Measurements from ENCODE around the gene B3GNT8.
"Not testable (repeated sequence)": the region's sequence is repeated elsewhere in the genome, so short reads cannot be mapped to it uniquely, and the experiment has no call there.

The B3GNT8 gene

DNA sequence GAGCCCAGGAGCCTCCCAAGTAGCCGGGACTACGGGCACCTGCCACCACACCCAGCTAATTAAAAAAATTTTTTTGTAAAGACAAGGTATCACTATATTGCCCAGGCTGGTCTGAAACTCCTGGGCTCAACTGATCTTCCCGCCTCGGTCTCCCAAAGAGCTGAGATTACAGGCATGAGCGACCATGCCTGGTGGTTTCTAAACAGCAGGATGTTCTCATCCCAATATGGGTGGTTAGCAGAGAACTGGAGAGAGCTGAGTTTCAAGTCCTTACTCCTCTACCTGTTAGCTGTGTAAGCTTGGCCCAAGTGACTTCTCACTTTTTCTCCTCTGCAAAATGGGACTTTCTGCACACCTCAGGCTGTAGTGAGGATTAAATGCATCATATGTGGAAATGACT lies 42.8 kb downstream of the B3GNT8 start:
- DNase-seq = no peak

DNA sequence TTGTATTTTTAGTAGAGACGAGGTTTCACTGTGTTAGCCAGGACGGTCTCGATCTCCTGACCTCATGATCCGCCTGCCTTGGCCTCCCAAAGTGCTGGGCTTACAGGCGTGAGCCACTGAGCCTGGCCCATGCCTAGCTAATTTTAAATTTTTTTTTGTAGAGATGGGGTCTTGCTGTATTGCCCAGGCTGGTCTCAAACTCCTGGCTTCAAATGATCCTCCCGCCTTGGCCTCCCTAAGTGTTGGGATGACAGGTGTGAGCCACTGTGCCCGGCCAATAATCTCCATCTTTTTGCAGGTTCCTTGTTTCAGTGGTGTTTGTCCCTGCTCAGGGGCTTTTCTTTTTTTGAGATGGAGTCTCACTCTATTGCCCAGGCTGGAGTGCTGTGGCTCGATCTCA lies 45.6 kb downstream of the B3GNT8 start:
- DNase-seq = not testable (repeated sequence)

DNA sequence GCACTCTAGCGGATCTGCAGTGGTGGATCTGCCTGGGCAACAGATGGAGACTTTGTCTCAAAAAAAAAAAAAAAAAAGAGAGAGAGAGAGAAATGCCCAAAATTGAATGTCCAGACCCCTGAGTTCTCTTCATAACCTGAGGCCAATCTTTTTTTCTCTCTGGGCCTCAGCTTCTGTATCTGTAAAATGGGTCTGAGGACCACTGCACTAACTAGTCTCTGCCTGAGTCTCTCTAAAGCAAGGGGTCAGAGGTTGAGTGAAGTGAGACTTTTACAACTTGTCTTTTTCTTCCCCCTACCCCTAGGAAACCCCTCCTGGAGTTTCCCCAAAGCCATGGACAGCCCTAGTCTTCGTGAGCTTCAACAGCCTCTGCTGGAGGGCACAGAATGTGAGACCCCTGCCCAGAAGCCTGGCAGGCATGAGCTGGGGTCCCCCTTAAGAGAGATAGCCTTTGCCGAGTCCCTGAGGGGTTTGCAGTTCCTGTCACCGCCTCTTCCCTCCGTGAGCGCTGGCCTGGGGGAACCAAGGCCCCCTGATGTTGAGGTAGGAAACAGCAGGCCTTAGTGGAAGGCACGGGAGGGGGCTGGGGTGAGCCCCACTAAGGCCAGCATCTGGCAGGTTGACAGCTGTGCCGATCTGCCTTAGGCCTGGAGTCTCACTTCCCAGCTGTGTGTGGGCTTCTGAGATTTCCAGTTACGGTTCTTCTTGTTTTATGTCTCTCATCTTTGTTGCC lies 49.0 kb downstream of the B3GNT8 start:
- peak; percentile 27 for DNase-seq

DNA sequence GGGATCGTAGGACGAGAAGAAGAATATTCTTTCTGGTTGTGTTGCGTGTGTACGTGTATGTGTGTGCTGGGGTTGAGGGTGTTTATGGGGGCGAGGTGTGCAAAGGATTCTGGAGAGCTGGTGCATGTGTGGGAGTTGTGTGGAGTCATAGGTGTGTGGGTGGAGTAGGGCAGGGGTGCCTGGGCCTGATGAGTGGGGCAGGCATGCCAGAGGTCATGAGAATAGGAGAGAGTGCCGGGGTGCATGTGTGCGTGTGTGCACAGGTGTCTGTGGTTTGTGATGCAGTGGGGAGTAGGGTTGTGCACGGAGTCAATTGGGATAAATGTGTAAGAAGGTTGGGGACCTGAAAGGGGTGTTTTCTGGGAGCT lies 50.2 kb downstream of the B3GNT8 start:
- no peak for DNase-seq

DNA sequence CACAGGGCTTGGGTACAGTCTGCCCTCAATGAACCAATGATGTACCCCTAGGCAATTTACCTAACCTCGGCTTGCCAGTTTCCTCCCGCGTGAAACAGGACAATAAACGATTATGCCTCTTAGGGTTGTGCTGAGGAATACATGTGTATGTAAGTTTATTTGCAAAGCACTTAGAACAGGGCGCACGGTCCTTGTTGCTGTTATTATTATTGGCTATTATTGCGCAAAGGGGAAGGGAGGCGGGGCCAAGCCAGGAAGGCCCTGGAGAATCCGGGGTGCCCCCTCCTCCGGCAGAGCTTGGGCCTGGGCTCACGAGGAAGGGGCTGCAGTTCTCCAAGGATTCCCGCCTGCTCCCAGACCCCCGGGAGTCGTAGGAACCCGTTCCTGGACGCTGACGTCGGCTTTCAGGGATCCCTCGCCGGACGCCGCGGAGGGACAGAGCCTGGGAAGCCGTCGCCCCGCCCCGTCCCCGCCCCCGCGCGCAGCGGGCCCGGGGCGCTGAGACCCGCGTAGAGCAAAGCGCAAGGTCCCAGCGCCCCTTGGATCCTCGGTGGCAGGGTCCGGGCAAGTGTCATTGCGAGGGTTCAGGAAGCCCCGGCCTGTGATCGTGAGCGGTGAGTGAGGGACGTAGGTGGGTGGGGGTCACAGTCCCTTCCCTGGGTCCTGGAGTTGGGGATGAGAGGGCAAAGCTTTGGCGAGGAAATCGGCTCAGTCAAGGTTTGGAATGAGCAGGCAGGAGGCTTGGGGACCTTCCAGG lies 50.8 kb downstream of the B3GNT8 start, which contains the start of gene TMEM91:
TSS of gene TMEM91 (plus strand) at position 293 of the 757 bp plus-strand sequence. CDS start 1,777 bp downstream, outside the sequence.
- DNase-seq = peak; percentile 77
